ENCODE measurements around the gene GPX7. TPM values are rescaled to one million over a fixed set of nuclear protein-coding genes. Genes with fewer than 3 reads are reported as not detected.

GPX7 gene
- total and polyA plus RNA-seq, 2 of the 4 experiments (the other 2 are of a cell fraction): 3.4 to 3.8 TPM

- no peak overlapping the region for H2BK120ac ChIP-seq (ENCODE audit: low read depth, low read length)
- no peak overlapping the region for H4K91ac ChIP-seq (ENCODE audit: insufficient read depth, low read depth, low read length)
- H2BK15ac ChIP-seq (ENCODE audit: low read depth, low read length): no peak overlapping the region
- no peak overlapping the region for H2AK9ac ChIP-seq (replicated peaks; ENCODE audit: low read depth, low read length, poor library complexity)
- H3K27ac ChIP-seq (ENCODE audit: insufficient read depth, low read length): no peak overlapping the region
- dilution Hi-C loops (cut with HindIII; ENCODE audit: low sequenced_read_pairs, unreplicated experiment): no loop called here
- CTCF ChIA-PET: no interaction called here
- H2AK5ac ChIP-seq (ENCODE audit: low read depth, low read length): no peak overlapping the region
- H3K36me3 ChIP-seq (ENCODE audit: control insufficient read depth, insufficient read depth, low read length): no peaks in the 10 kb centered on the region
- in situ Hi-C loops (cut with MboI; ENCODE audit: low sequenced_read_pairs): no loop called here
- H3K56ac ChIP-seq (ENCODE audit: extremely low read depth, insufficient read depth, low read length): no peak overlapping the region
- no peak overlapping the region for H4K8ac ChIP-seq (ENCODE audit: low read depth in 2 of 2, low read length in 2 of 2)
- no peak overlapping the region; the same call in 1 of the 2 replicates for H3K23ac ChIP-seq (ENCODE audit: low read depth, low read length)
- no TSS peak for BruUV-seq (replicated peaks)
- H3K18ac ChIP-seq (ENCODE audit: low read depth, low read length): no peak overlapping the region
- H3K9me3 ChIP-seq (ENCODE audit: control insufficient read depth, insufficient read depth, low read length): peaks cover 7% of the 10 kb centered on the region; the same call in 1 of the 2 replicates
- no peak overlapping the region for H2BK20ac ChIP-seq (ENCODE audit: low read depth, low read length)
- no peaks in the 10 kb centered on the region; the same call in 1 of the 2 replicates for H3K4me1 ChIP-seq (ENCODE audit: control insufficient read depth, insufficient read depth, low read length)
- H3K27me3 ChIP-seq (ENCODE audit: control insufficient read depth, insufficient read depth, low read length): peaks cover 33% of the 10 kb centered on the region
- H3K14ac ChIP-seq (replicated peaks; ENCODE audit: low read depth, low read length): no peak overlapping the region
- H4K20me1 ChIP-seq (ENCODE audit: insufficient read depth, low read length): no peaks in the 10 kb centered on the region; the same call in 1 of the 2 replicates
- no peak for DNase-seq
- no peak overlapping the region for H3K9ac ChIP-seq (ENCODE audit: low read depth, low read length)
- no peak overlapping the region for H2BK5ac ChIP-seq (ENCODE audit: low read depth, low read length, poor library complexity, severe bottlenecking)
- no peak overlapping the region for H3K4me2 ChIP-seq (ENCODE audit: low read depth, low read length)
- H2AFZ ChIP-seq (replicated peaks; ENCODE audit: low read length, poor library complexity): peak overlapping the region; percentile 35
- no peak for TF ChIP-seq RCOR1 (IDR thresholded peaks at IDR 0.05; ENCODE audit: insufficient replicate concordance, low read length)
- no peak for TF ChIP-seq CHD1 (IDR thresholded peaks at IDR 0.05; ENCODE audit: low read depth, low read length)
- no peak for TF ChIP-seq ELK1 (IDR thresholded peaks at IDR 0.05; ENCODE audit: borderline replicate concordance, low read depth, low read length)
- no peak for TF ChIP-seq MAZ (IDR thresholded peaks at IDR 0.05; ENCODE audit: borderline replicate concordance, low read depth, low read length)
- TF ChIP-seq FOS (IDR thresholded peaks at IDR 0.05; ENCODE audit: low read depth, low read length): no peak
- no peak for TF ChIP-seq CTCF (conservative IDR thresholded peaks at IDR 0.05; ENCODE audit: low read depth, low read length)
- no peak for TF ChIP-seq MXI1 (IDR thresholded peaks at IDR 0.05; ENCODE audit: borderline replicate concordance, low read depth, low read length)
- no peak for TF ChIP-seq BHLHE40 (IDR thresholded peaks at IDR 0.05; ENCODE audit: low read depth, low read length)
- TF ChIP-seq POLR2A (IDR thresholded peaks at IDR 0.05; ENCODE audit: low read depth, low read length): no peak
- no peak for TF ChIP-seq NFE2L2 (IDR thresholded peaks at IDR 0.05; ENCODE audit: low read depth, low read length)
- no peak for TF ChIP-seq MAFK (IDR thresholded peaks at IDR 0.05; ENCODE audit: low read depth, low read length)
- no peak for TF ChIP-seq SMC3 (IDR thresholded peaks at IDR 0.05; ENCODE audit: low read depth, low read length)
- no peak for TF ChIP-seq CEBPB (IDR thresholded peaks at IDR 0.05; ENCODE audit: low read depth, low read length)
- TF ChIP-seq RAD21 (IDR thresholded peaks at IDR 0.05; ENCODE audit: low read length): no peak
- no peak for TF ChIP-seq RFX5 (IDR thresholded peaks at IDR 0.05; ENCODE audit: low read depth, low read length)
- no peak for TF ChIP-seq USF2 (IDR thresholded peaks at IDR 0.05; ENCODE audit: low read depth, low read length)
- POLR2A ChIA-PET (ENCODE audit: unreplicated experiment): no interaction called here
- H3K4ac ChIP-seq (ENCODE audit: low read depth, low read length): no peak overlapping the region
- no peaks in the 10 kb centered on the region for H3K79me1 ChIP-seq (ENCODE audit: low read depth in 1 of 2, low read length in 2 of 2)
- no peak for ATAC-seq (ENCODE audit: low read depth)
- WGBS, 2 experiments (ENCODE audit: extremely low coverage in 2 of 2, insufficient read length in 1 of 2): no CpG with 5 or more reads among the region's 4 CpGs
- intact Hi-C loops (cut with micrococcal nuclease): no loop called here
- no peak overlapping the region for H3K4me3 ChIP-seq (ENCODE audit: insufficient read depth, low read depth, low read length)
- 0 out of 2 replicates have a peak, but pooled peaks cover 2% of the 10 kb centered on the region for H3K9me1 ChIP-seq (ENCODE audit: insufficient read depth, low read length)
- H4K5ac ChIP-seq (ENCODE audit: low read depth, low read length): no peak overlapping the region
These were observed 35.8 kb downstream of the GPX7 start for GRCh38 chr1:52637946-52638345.
